OCI-LY3 (cell line): Measurements from ENCODE around the gene TRIM24.

Source experiments
- CTCF ChIP-seq: fragments of 200-600, 300-600 bp; sonication (generic); IDR thresholded peaks from 2 replicates; pipeline ENCODE4 v1.5.1; 2014; ENCODE audit warnings: antibody characterized with exemption, low read length, low read depth
- EZH2phosphoT487 ChIP-seq: fragments of 200-600 bp; shearing (Covaris generic); IDR thresholded peaks from 2 replicates; pipeline ENCODE4 v1.6.1; 2018; ENCODE audit warnings: antibody characterized with exemption, mixed run types, low read depth

GRCh38 chr7:138475377-138475776 is 15.3 kb downstream of the TRIM24 start:
- TF ChIP-seq CTCF = no peak
- no peak for TF ChIP-seq EZH2phosphoT487
